NCI-H2081 treated with DMSO at 0.1 percent for 48 hours (cell line): Measurements from ENCODE around the gene TPPP3.

ENCODE experiments used
- DNase-seq: peaks from one replicate; lab custom pipeline; 2025; lab: John Stamatoyannopoulos, UW

The TPPP3 gene

GRCh38 chr16:67404740-67405226 is 11.5 kb upstream of the TPPP3 start:
- DNase-seq: no peak

- DNase-seq: no peak
Observed at GRCh38 chr16:67403976-67404555, 10.8 kb upstream of the TPPP3 start.

- DNase-seq: no peak
Observed at GRCh38 chr16:67400901-67401300, 7.6 kb upstream of the TPPP3 start.

- peak; percentile 21 for DNase-seq
Observed at GRCh38 chr16:67399749-67400704, 6.7 kb upstream of the TPPP3 start.

- DNase-seq: no peak
Observed at GRCh38 chr16:67399218-67399733, 6.0 kb upstream of the TPPP3 start.

GRCh38 chr16:67398546-67399217 is 5.4 kb upstream of the TPPP3 start:
- no peak for DNase-seq

- DNase-seq: no peak
Observed at GRCh38 chr16:67397812-67398545, 4.7 kb upstream of the TPPP3 start.

- DNase-seq: no peak
Observed at GRCh38 chr16:67397036-67397801, 3.9 kb upstream of the TPPP3 start.

- DNase-seq: peak; percentile 56
Observed at GRCh38 chr16:67396159-67397035, 3.1 kb upstream of the TPPP3 start.

- peak; percentile 58 for DNase-seq
Observed at GRCh38 chr16:67395458-67396158, 2.3 kb upstream of the TPPP3 start.

GRCh38 chr16:67395105-67395457 is 1.8 kb upstream of the TPPP3 start:
- DNase-seq: no peak

- no peak for DNase-seq
Observed at GRCh38 chr16:67394155-67395104, 1.1 kb upstream of the TPPP3 start.

GRCh38 chr16:67393788-67394154 is 473 bp upstream of the TPPP3 start:
- DNase-seq: no peak

- DNase-seq: no peak
Observed at GRCh38 chr16:67392301-67393059, 818 bp downstream of the TPPP3 start.

- DNase-seq: no peak
Observed at GRCh38 chr16:67391424-67392300, 1.6 kb downstream of the TPPP3 start.

- no peak for DNase-seq
Observed at GRCh38 chr16:67390816-67391423, 2.4 kb downstream of the TPPP3 start.
